ENCODE measurements around the gene STARD13. TPM values are rescaled to one million over a fixed set of nuclear protein-coding genes. Genes with fewer than 3 reads are reported as not detected.
"Not testable (repeated sequence)": the region's sequence is repeated elsewhere in the genome, so short reads cannot be mapped to it uniquely, and the experiment has no call there.

The STARD13 gene
- total and polyA plus RNA-seq, 8 donors, result 4.4 to 158 (median 44.0) TPM

DNA sequence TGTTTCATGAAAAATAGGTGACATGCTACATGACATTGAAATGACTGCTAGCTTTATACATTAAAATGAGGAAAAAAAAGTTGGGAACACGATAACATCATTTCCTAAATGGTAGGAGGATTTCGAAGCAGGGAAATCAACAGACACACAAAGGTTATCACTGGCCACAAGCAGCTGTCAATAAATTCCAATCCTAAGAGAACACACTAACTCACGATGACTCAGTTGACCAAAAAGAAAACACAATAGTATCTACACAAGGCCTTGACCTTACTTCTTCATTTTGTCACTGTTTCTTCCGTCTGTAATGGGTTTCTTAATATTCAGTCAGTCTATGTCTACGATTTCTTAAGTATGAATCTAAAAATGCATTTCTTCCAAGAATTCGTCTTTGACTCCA, 36.5 kb downstream of the STARD13 start:
- WGBS, 5 donors, result 85 to 89% (median 85%) methylated on average over 6 of the region's 6 CpGs
- intact Hi-C loops (cut with DNase I; ENCODE audit: low total_unique reads), result no loop called here
- Histone ChIP-seq H3K9me3 (no peaks in the 10 kb centered on the region), H3K27me3 (no peaks in the 10 kb centered on the region), H3K27ac (no peak overlapping the region), H3K4me3 (no peak overlapping the region), H3K36me3 (no peaks in the 10 kb centered on the region), H3K4me1 (peaks cover 0 to 49% (median 15%) of the 10 kb centered on the region in 4 donors)
- no peak for DNase-seq
- no peak for TF ChIP-seq EP300 (IDR thresholded peaks at IDR 0.05)
- no peak for TF ChIP-seq POLR2A (IDR thresholded peaks at IDR 0.05)
- TF ChIP-seq, protein P1, sequence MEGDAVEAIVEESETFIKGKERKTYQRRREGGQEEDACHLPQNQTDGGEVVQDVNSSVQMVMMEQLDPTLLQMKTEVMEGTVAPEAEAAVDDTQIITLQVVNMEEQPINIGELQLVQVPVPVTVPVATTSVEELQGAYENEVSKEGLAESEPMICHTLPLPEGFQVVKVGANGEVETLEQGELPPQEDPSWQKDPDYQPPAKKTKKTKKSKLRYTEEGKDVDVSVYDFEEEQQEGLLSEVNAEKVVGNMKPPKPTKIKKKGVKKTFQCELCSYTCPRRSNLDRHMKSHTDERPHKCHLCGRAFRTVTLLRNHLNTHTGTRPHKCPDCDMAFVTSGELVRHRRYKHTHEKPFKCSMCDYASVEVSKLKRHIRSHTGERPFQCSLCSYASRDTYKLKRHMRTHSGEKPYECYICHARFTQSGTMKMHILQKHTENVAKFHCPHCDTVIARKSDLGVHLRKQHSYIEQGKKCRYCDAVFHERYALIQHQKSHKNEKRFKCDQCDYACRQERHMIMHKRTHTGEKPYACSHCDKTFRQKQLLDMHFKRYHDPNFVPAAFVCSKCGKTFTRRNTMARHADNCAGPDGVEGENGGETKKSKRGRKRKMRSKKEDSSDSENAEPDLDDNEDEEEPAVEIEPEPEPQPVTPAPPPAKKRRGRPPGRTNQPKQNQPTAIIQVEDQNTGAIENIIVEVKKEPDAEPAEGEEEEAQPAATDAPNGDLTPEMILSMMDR (IDR thresholded peaks at IDR 0.05), result no peak
- no peak for TF ChIP-seq POLR2AphosphoS5 (IDR thresholded peaks at IDR 0.05)

DNA sequence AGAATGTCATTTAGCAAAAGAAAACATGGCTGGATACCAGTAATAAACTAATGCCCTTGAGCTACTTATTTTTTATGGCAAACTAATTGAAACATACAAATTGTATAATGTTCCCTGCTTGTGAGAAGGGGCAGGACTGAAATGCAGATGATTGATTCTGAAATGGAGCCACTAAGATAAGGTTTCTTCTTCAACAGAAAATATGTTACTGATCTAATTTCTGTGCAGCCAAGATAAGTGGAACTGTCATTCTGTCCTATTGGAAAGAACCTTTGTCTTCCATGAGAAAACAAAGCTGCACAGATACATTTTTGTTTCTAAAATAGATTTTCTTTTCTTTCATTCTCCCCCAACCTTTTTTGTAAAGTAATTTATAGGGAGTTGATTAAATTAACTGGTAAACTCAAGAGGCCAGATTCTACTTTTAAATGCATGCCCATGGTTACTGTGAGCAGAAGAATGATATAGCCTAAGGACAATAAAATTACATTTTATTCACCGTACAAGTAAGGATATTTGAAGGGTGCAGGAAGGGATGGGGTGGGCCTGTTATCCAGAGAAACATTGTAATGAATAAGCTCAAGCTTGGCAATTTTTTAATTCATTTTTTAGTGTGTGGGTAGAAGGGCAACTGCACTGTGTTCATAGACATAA, 39.9 kb downstream of the STARD13 start:
- H3K9me3 ChIP-seq, result peaks cover 0 to 6% (median 0%) of the 10 kb centered on the region in 4 donors
- WGBS, 5 donors, result 85 to 98% (median 90%) methylated on average over 1 of the region's 1 CpG
- H3K4me1 ChIP-seq, result peaks cover 0 to 22% (median 5%) of the 10 kb centered on the region in 4 donors
- intact Hi-C loops (cut with DNase I; ENCODE audit: low total_unique reads), result no loop called here
- DNase-seq, result no peak
- no peak overlapping the region for H3K4me3 ChIP-seq
- H3K36me3 ChIP-seq, result no peaks in the 10 kb centered on the region
- TF ChIP-seq POLR2AphosphoS5 (IDR thresholded peaks at IDR 0.05) (no peak), POLR2A (IDR thresholded peaks at IDR 0.05) (no peak)
- H3K27ac ChIP-seq, result no peak overlapping the region
- no peaks in the 10 kb centered on the region for H3K27me3 ChIP-seq

DNA sequence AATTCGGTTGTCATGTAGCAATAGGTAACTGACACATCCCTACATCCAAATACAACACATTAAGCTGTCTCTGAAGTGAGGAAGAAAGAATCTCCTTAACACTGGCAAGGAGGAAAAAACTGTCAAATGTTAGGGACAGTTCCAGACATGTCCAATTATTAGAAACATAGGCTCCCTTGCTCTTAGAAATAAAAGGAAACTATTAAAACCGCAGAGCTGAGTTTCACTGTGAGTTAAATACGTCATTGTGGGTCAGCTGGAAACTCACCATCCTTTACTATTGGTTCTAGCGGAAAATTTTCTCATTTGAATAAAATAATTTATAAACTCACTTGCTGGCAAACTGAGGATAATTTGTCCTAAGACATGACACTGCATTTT, 40.7 kb downstream of the STARD13 start:
- H3K36me3 ChIP-seq, result no peaks in the 10 kb centered on the region
- intact Hi-C loops (cut with DNase I; ENCODE audit: low total_unique reads), result no loop called here
- no peak overlapping the region for H3K4me3 ChIP-seq
- TF ChIP-seq POLR2AphosphoS5 (IDR thresholded peaks at IDR 0.05) (no peak), POLR2A (IDR thresholded peaks at IDR 0.05) (no peak), EP300 (IDR thresholded peaks at IDR 0.05) (no peak)
- TF ChIP-seq, protein P1 (IDR thresholded peaks at IDR 0.05), result no peak
- DNase-seq, result no peak
- H3K27ac ChIP-seq, result no peak overlapping the region
- H3K9me3 ChIP-seq, result peaks cover 0 to 6% (median 0%) of the 10 kb centered on the region in 4 donors
- H3K27me3 ChIP-seq, result no peaks in the 10 kb centered on the region
- peaks cover 0 to 14% (median 2%) of the 10 kb centered on the region in 4 donors for H3K4me1 ChIP-seq
- 79 to 93% (median 90%) methylated on average over 4 of the region's 4 CpGs for WGBS, 5 donors

DNA sequence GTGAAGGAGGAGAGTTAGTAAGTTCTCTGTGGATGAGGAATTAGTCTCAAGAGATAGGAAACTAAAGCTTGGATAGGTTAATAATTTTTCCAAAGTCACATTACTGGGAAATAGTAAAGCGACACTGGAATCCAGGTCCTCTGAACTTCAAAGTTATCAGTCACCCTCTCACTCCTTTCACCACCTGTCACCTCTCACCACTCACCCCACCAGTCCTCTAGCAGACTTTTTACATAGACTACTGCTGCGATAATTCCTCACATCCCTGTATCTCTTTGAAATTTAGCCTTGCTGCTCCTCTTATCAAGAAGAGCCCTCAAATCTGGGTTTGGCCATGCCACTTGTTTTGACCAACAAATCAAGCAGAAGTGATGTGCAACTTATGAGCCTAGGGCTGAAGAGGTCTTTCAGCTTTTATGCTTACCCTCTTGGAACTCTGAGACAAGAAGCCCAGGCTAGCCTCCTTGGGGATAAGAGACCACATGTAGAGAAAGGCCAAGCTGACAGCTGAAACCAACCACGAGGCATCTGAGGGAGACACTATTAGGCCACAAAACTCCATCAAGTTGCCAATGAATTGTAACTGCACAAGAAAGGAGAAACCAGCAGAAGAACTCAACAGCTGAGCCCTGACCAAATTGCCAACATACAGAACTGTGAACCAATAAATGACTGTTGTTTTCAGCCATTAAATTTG, 41.2 kb downstream of the STARD13 start:
- Histone ChIP-seq H3K27me3 (no peaks in the 10 kb centered on the region), H3K4me1 (peaks cover 0 to 10% (median 0%) of the 10 kb centered on the region in 4 donors), H3K36me3 (no peaks in the 10 kb centered on the region), H3K27ac (no peak overlapping the region), H3K9me3 (peaks cover 0 to 6% (median 0%) of the 10 kb centered on the region in 4 donors), H3K4me3 (no peak overlapping the region)
- TF ChIP-seq EP300 (IDR thresholded peaks at IDR 0.05), result no peak
- TF ChIP-seq POLR2AphosphoS5 (IDR thresholded peaks at IDR 0.05), result no peak
- TF ChIP-seq POLR2A (IDR thresholded peaks at IDR 0.05), result no peak
- DNase-seq, result no peak
- 94 to 100% (median 97%) methylated on average over 3 of the region's 3 CpGs for WGBS, 5 donors
- intact Hi-C loops (cut with DNase I; ENCODE audit: low total_unique reads), result no loop called here

DNA sequence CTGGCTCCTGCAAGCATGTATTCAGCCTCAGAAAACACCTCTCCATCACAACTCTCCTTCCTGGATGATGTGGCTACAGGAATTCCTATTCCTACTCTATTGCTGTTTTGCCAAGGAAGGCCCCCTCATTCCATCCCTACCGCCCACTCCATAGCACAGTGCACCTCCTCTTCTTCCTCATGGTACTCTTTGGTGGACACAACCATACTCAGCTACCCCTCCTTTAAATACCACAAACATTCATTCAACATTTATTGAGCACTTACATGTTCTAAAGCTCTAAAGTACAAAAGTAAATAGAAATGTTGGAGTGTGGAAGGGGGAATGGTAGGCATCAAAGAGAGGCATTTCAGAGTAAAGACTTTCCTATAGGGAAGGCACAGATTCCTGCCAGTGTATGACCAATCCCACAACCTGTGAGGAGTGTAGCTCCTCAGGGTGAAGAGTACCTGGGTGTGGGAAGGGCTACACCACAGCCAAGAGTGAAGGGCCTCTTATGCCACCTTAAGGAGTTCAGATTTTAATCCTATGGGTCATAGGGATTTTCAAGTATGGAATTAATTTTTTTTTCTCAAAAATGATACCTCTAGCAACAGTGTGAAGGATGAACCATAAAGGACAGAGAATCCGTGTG, 42.5 kb downstream of the STARD13 start:
- Histone ChIP-seq H3K4me3 (no peak overlapping the region), H3K27me3 (no peaks in the 10 kb centered on the region), H3K36me3 (no peaks in the 10 kb centered on the region), H3K4me1 (peaks cover 0 to 10% (median 0%) of the 10 kb centered on the region in 4 donors), H3K9me3 (peaks cover 0 to 6% (median 0%) of the 10 kb centered on the region in 4 donors), H3K27ac (no peak overlapping the region)
- intact Hi-C loops (cut with DNase I; ENCODE audit: low total_unique reads), result no loop called here
- DNase-seq, result no peak
- WGBS, 5 donors, result 93 to 98% (median 94%) methylated on average over 2 of the region's 2 CpGs
- no peak for TF ChIP-seq POLR2A (IDR thresholded peaks at IDR 0.05)
- no peak for TF ChIP-seq POLR2AphosphoS5 (IDR thresholded peaks at IDR 0.05)
- TF ChIP-seq, protein P1 (IDR thresholded peaks at IDR 0.05), result no peak
- no peak for TF ChIP-seq EP300 (IDR thresholded peaks at IDR 0.05)

DNA sequence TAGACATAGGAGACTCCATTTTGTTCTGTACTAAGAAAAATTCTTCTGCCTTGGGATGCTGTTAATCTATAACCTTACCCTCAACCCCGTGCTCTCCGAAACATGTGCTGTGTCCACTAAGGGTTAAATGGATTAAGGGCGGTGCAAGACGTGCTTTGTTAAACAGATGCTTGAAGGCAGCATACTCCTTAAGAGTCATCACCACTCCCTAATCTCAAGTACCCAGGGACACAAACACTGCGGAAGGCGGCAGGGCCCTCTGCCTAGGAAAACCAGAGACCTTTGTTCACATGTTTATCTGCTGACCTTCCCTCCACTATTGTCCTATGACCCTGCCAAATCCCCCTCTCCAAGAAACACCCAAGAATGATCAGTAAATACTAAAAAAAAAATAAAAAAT, 43.2 kb downstream of the STARD13 start:
- H3K27ac ChIP-seq; H3K4me3 ChIP-seq; H3K36me3 ChIP-seq; intact Hi-C loops (cut with DNase I; ENCODE audit: low total_unique reads); H3K9me3 ChIP-seq; H3K27me3 ChIP-seq; DNase-seq; H3K4me1 ChIP-seq: not testable (repeated sequence)
- 64 to 79% (median 66%) methylated on average over 3 to 5 of the region's 6 CpGs for WGBS, 5 donors

Measured in stomach (tissue), 9 donors.